Measurements from ENCODE around the gene MAP3K1.

DNA sequence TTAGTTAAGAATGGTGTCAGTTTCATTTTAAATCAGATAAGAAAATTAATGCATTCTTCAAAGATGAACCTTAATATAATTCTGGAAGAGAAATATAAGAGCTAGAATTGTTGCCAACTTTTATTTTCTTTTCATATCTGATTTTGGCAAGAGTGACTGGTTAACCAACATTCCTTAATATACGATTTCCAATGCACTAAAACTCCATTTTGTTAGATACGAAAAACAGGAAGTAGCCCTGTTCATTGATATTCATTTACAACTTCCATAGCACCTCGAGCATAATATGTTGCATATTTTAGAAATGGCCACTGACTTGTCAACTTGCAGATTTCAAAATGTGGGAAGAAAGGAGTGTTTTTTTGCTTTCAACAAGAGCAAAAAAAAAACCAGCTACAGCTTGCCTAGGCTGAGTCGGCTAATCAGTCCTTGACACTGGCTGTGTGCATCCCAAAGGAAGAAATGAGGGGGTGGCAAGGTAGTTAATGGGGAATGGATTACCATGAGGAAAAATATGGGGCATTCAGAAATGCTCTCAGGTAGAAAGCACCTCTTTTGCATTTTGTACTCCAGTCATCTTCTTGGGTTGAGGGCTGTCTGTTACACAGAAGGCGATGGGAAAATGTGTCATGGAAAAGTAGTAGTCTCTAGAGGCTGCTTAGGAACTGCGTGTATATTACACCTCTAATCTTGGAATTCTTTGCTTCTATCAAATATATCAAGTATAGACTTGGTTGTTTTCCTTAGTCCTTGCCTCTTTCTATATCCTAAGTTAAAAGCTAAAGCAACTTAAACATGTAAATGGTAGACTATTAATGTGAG lies 3.9 kb downstream of the MAP3K1 start:
- TF ChIP-seq, protein P1, sequence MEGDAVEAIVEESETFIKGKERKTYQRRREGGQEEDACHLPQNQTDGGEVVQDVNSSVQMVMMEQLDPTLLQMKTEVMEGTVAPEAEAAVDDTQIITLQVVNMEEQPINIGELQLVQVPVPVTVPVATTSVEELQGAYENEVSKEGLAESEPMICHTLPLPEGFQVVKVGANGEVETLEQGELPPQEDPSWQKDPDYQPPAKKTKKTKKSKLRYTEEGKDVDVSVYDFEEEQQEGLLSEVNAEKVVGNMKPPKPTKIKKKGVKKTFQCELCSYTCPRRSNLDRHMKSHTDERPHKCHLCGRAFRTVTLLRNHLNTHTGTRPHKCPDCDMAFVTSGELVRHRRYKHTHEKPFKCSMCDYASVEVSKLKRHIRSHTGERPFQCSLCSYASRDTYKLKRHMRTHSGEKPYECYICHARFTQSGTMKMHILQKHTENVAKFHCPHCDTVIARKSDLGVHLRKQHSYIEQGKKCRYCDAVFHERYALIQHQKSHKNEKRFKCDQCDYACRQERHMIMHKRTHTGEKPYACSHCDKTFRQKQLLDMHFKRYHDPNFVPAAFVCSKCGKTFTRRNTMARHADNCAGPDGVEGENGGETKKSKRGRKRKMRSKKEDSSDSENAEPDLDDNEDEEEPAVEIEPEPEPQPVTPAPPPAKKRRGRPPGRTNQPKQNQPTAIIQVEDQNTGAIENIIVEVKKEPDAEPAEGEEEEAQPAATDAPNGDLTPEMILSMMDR (IDR thresholded peaks at IDR 0.05): no peak
- no peak for TF ChIP-seq POLR2A (IDR thresholded peaks at IDR 0.05)

Measured in esophagus squamous epithelium (tissue), 4 donors.